GM23338 (cell line): ENCODE data around the gene PLN. TPM values are rescaled to one million over a fixed set of nuclear protein-coding genes. Genes with fewer than 3 reads are reported as not detected.

Experiments
- ATAC-seq: fragments of 200-7000 bp; cut with Tn5 transposase; 3 replicates; pipeline ENCODE4 v1.9.1; 2020
- DNase-seq: peaks from one replicate; pipeline ENCODE4 v3.0.0-alpha.2; 2015; ENCODE audit warnings: low spot score
- H2AFZ ChIP-seq: fragments of 200-600 bp; sonication (generic); 2 replicates; pipeline ENCODE4 v1.8.0; 2016; ENCODE audit warnings: antibody characterized with exemption, mild to moderate bottlenecking, moderate library complexity
- H3F3A ChIP-seq: fragments of 200-600 bp; sonication (generic); replicated peaks from 2 replicates; pipeline ENCODE4 v1.8.0; 2017; ENCODE audit warnings: antibody characterized with exemption, mixed run types, low read depth
- H3K27ac ChIP-seq: fragments of 200-600 bp; sonication (generic); 2 replicates; pipeline ENCODE4 v1.6.1; 2016; ENCODE audit warnings: low read depth
- H3K27me3 ChIP-seq: fragments of 200-600 bp; sonication (generic); 2 replicates; pipeline ENCODE4 v1.8.0; 2016; ENCODE audit warnings: mild to moderate bottlenecking, mixed run types, moderate library complexity; ENCODE audit not compliant: insufficient read depth
- H3K36me3 ChIP-seq: fragments of 200-600 bp; sonication (generic); 2 replicates; pipeline ENCODE4 v1.8.0; 2016; ENCODE audit warnings: mild to moderate bottlenecking; ENCODE audit not compliant: insufficient read depth
- H3K4me1 ChIP-seq: fragments of 200-600 bp; sonication (generic); 2 replicates; pipeline ENCODE4 v1.8.0; 2016; ENCODE audit warnings: mild to moderate bottlenecking, moderate library complexity; ENCODE audit not compliant: insufficient read depth
- H3K4me2 ChIP-seq: fragments of 200-600 bp; sonication (generic); 2 replicates; pipeline ENCODE4 v1.7.1; 2017; ENCODE audit warnings: mixed run types
- H3K4me3 ChIP-seq: fragments of 200-600 bp; sonication (generic); 2 replicates; pipeline ENCODE4 v1.6.1; 2016; ENCODE audit warnings: mixed run types
- H3K79me2 ChIP-seq: fragments of 200-600 bp; sonication (generic); replicated peaks from 2 replicates; pipeline ENCODE4 v1.8.0; 2017; ENCODE audit warnings: mild to moderate bottlenecking; ENCODE audit not compliant: insufficient read depth
- H3K9me2 ChIP-seq: fragments of 200-600 bp; sonication (generic); 2 replicates; pipeline ENCODE4 v1.8.0; 2017; ENCODE audit not compliant: insufficient read depth
- H4K20me1 ChIP-seq: fragments of 200-600 bp; sonication (generic); replicated peaks from 2 replicates; pipeline ENCODE4 v1.8.0; 2017; ENCODE audit warnings: mild to moderate bottlenecking; ENCODE audit not compliant: insufficient read depth
- H3K27ac Mint-ChIP-seq: 2 replicates; pipeline ENCODE4 v1.8.0; 2020; ENCODE audit warnings: inconsistent platforms, mild to moderate bottlenecking, moderate library complexity, mixed read lengths
- H3K27me3 Mint-ChIP-seq: 3 replicates; pipeline ENCODE4 v1.8.0; 2022; ENCODE audit warnings: low read depth, mild to moderate bottlenecking, moderate library complexity, mixed read lengths, inconsistent platforms; ENCODE audit not compliant: insufficient read depth, poor library complexity
- H3K36me3 Mint-ChIP-seq: 3 replicates; pipeline ENCODE4 v1.8.0; 2021; ENCODE audit warnings: low read depth, mild to moderate bottlenecking, inconsistent platforms, moderate library complexity, mixed read lengths
- H3K4me1 Mint-ChIP-seq: 3 replicates; pipeline ENCODE4 v1.8.0; 2020; ENCODE audit warnings: mild to moderate bottlenecking, inconsistent platforms, mixed read lengths
- H3K4me3 Mint-ChIP-seq: 3 replicates; pipeline ENCODE4 v1.8.0; 2021; ENCODE audit warnings: moderate library complexity, mild to moderate bottlenecking, inconsistent platforms, mixed read lengths
- H3K9me3 Mint-ChIP-seq: 3 replicates; pipeline ENCODE4 v1.8.0; 2020; ENCODE audit warnings: moderate library complexity, mild to moderate bottlenecking, inconsistent platforms, mixed read lengths
- CREB1 ChIP-seq: fragments of 250-450 bp; sonication (Bioruptor Pico); IDR thresholded peaks from 2 replicates; pipeline ENCODE4 v1.5.0; 2020; ENCODE audit warnings: low read depth, mild to moderate bottlenecking, moderate library complexity
- CTCF ChIP-seq, 2 experiments: fragments of 200-600 bp in 1 of 2; sonication (generic) in 1 of 2; conservative IDR thresholded peaks; 2 replicates each; pipeline versions ENCODE4 v1.5.1 to v1.6.1; 2016 to 2017; ENCODE audit warnings: antibody characterized with exemption in 2 of 2, low read depth in 2 of 2, mild to moderate bottlenecking in 2 of 2, moderate library complexity in 1 of 2
- EZH2 ChIP-seq: fragments of 200-600 bp; sonication (generic); IDR thresholded peaks from one replicate; pipeline ENCODE4 v1.8.0; 2017; ENCODE audit warnings: antibody characterized with exemption, mild to moderate bottlenecking, low read depth; ENCODE audit not compliant: unreplicated experiment
- JUNB ChIP-seq: IDR thresholded peaks from one replicate; pipeline ENCODE4 v1.6.1; 2016; ENCODE audit warnings: antibody characterized with exemption; ENCODE audit not compliant: unreplicated experiment
- POLR2AphosphoS5 ChIP-seq: IDR thresholded peaks from 2 replicates; pipeline ENCODE4 v1.6.1; 2016; ENCODE audit warnings: antibody characterized with exemption, low read depth
- STAT1 ChIP-seq: IDR thresholded peaks from one replicate; pipeline ENCODE4 v1.6.1; 2016; ENCODE audit warnings: antibody characterized with exemption; ENCODE audit not compliant: unreplicated experiment
- ZNF114 ChIP-seq: fragments of 250-450 bp; sonication (Bioruptor Pico); IDR thresholded peaks from 2 replicates; pipeline ENCODE4 v1.5.0; 2020; ENCODE audit warnings: mild to moderate bottlenecking, moderate library complexity
- ZNF331 ChIP-seq: fragments of 250-450 bp; sonication (Bioruptor Pico); IDR thresholded peaks from 2 replicates; pipeline ENCODE4 v1.5.0; 2020; ENCODE audit warnings: low read depth, mild to moderate bottlenecking, moderate library complexity
- ZNF462 ChIP-seq: fragments of 250-450 bp; sonication (Bioruptor Pico); IDR thresholded peaks from 2 replicates; pipeline ENCODE4 v1.5.0; 2020; ENCODE audit warnings: mild to moderate bottlenecking, moderate library complexity
- polyA plus RNA-seq: library from polyadenylated mRNA; unstranded; fragments of >200 nt; fragmentation: Nextera tagmentation; extraction: Ambion mirVana; gene quantifications from 2 replicates; pipeline ENCODE4 v1.2.1, GENCODE V29; 2016
- total RNA-seq: library from RNA; depleted of rRNA; stranded (reverse); fragments of >200 nt; shearing (Covaris generic); gene quantifications from 2 replicates; pipeline ENCODE4 v1.2.3, GENCODE V29; 2014

The PLN gene
- total and polyA plus RNA-seq, 2 experiments from 2014 or later = 0.10 TPM; not detected in 1

- TF ChIP-seq ZNF462 (CRISPR knock-in tag) = no peak
Measured at GRCh38 chr6:118502169-118502568, 45.9 kb upstream of the PLN start (continued).

- H3K79me2 ChIP-seq = no peaks in the 10 kb centered on the region
- Mint-ChIP-seq H3K4me3 (no peak overlapping the region), H3K9me3 (peaks cover 10% of the 10 kb centered on the region), H3K27me3 (peaks cover 3% of the 10 kb centered on the region), H3K27ac (no peak overlapping the region), H3K36me3 (peaks cover 20% of the 10 kb centered on the region; the same call in 2 of the 3 replicates), H3K4me1 (no peaks in the 10 kb centered on the region)
- no peaks in the 10 kb centered on the region for H3K4me1 ChIP-seq
- ATAC-seq (no peak), DNase-seq (no peak)
- no peaks in the 10 kb centered on the region for H4K20me1 ChIP-seq
- H3F3A ChIP-seq = no peaks in the 10 kb centered on the region
- no peaks in the 10 kb centered on the region for H3K9me2 ChIP-seq
- no peaks in the 10 kb centered on the region for H3K27me3 ChIP-seq
- H3K27ac ChIP-seq = no peak overlapping the region
- H2AFZ ChIP-seq = no peak overlapping the region
- H3K36me3 ChIP-seq = no peaks in the 10 kb centered on the region; the same call in 1 of the 2 replicates
- H3K4me3 ChIP-seq = no peak overlapping the region
- H3K4me2 ChIP-seq = no peak overlapping the region
- TF ChIP-seq ZNF114 (CRISPR knock-in tag) (no peak), EZH2 (no peak), POLR2AphosphoS5 (no peak), ZNF462 (CRISPR knock-in tag) (no peak), CTCF (conservative IDR thresholded peaks at IDR 0.05; ENCODE audit: low read depth in 2 of 2) (no peak), ZNF331 (CRISPR knock-in tag) (no peak), JUNB (no peak), STAT1 (no peak), CREB1 (CRISPR knock-in tag) (no peak)
Measured at GRCh38 chr6:118504611-118505010, 43.5 kb upstream of the PLN start.
